Umbilical cord (tissue), 2 donors: ENCODE results near the gene JAK1. TPM values are rescaled to one million over a fixed set of nuclear protein-coding genes. Genes with fewer than 3 reads are reported as not detected.

Experiments
- DNase-seq: peaks from one replicate; pipeline ENCODE4 v3.0.0-alpha.2; 2015; ENCODE audit warnings: low spot score
- total RNA-seq: library from RNA; depleted of rRNA; stranded (reverse); fragments of >200 nt; gene quantifications from one replicate; pipeline ENCODE4 v1.2.3, GENCODE V29; 2014; ENCODE audit warnings: low replicate concordance; ENCODE audit not compliant: insufficient read depth

The JAK1 gene
- total RNA-seq, 1 donor from 2014 or later, result 81.1 TPM

GRCh38 chr1:64980745-64981600 is 14.6 kb upstream of the JAK1 start:
- DNase-seq, result no peak

DNA sequence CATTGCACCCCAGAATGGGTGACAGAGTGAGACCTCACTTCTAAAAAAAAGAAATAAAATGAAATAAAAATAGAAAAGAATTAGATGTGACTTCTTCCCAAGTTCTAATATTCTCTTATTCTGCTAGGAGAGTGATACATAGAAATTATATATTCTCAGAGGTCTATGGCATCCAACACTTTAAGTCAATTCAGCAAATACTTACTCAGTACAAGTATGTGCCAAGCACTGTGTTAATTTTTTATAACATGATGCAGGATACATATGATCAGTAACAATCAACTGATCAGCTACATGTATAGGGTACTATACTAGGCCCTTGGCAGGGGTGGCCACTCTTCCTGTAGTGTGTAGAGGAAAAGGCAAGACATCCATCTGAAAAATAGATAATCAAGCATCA is 13.0 kb upstream of the JAK1 start:
- no peak for DNase-seq

DNA sequence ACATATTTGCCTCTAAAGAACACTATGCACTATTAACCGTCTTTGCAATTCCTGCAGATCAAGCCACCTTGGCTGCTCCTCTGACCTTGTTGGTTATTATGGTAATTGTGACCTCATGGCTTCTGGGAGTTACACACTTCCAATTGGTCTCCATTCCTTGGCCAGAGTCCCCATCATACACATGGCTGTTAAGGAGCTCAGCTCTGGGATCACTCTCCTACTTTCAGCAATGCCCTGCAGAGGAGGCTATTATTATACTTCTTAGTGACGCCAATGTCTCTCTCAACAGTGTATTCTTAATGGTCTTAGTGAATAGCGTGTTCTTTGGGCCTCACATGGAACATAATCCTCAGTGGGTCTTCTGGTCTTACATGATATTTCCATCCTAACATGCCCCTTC is 10.0 kb upstream of the JAK1 start:
- DNase-seq, result no peak

DNA sequence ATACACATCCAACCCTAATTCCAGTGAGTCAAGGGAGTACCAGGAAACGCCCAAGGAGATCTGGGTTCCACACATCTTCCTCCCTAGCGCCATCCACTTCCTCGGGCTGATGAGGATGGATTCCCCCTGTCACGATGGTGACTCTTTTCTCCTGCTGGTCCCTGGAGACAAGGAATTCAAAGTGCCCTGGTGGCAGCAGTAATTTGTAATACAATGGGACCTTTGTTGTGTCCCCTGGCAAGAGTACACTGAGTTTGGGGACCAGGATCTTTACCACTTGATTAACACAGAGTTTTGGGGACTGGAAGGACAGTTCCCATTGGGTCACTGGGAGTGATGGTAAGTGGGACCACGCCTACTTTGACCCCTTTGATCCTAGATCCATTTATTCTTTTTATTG is 9.4 kb upstream of the JAK1 start:
- no peak for DNase-seq

DNA sequence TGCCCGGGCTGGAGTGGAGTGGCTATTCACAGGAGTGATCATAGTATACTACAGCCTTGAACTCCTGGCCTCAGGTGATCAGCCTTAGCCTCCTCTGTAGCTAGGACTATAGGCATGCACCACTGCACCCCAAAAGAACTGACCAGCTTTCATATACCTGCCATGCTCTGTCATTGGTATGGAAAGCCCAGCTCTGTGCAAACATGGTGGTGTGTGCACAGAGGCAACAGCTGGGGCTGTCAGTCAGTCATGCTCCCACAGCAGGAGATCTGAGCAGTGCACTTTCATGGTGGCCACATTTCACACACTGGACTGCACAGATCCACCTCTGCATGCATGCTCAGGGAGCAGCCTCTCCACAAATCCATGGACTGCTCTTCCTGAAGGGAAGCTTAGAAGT is 8.8 kb upstream of the JAK1 start:
- no peak for DNase-seq

- DNase-seq, result no peak
These were observed 8.0 kb upstream of the JAK1 start for GRCh38 chr1:64974288-64974825.

DNA sequence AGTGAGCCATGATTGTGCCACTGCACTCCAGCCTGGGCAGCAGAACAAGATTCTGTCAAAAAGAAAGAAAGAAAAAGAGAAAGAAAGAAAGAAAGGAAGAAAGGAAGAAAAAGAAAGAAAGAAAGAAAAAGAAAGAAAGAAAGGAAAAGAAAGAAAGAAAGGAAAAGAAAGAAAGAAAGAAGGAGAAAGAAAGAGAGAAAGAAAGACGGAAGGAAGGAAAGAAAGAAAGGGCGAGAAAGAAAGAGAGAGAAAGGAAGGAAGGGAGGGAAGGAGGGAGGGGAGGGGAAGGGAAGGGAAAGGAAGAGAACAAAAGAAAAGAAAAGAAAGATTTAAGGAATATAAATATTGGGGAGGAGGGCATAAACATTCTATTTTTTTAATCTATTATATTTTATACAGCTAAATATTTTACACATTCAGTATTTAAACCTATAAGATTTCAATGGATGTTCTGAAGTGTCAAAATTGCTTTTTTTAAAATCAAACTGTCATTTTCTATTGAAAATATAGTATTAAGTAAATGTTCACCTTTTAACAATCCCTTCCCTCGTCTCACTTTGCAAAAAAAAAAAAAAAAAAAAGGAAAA is 6.8 kb upstream of the JAK1 start:
- no peak for DNase-seq

DNA sequence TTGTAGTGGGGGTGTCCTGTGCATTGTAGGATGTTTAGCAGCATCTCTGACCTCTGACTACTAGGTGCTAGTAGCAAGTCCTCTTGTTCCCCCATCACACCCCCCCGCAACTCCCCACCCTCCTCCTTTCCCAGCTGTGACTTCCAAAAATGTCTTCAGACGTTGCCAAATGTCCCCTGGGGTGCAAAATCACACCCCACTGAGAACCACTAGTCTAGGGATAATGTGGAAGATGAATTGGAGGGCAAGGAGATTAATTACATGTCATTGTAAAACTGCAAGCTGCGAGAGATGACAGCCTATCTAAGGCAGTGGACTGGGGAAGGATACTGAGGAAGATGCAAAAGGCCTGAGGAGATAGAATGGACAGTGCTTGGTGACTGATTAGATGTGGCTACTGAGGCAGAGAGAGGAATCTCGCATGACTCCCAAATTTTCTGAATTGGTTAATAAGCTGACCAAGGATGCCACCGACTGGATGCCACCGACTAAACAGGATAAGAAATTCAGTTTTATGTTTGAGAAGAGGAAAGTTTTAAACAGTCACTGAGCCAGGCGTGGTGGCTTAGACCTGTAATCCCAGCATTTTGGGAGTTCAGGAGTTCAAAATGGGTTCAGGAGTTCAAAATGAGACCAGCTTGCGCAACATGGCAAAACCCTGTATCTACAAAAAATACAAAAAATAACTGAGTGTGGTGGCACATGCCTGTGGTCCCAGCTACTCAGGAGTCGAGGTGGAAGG is 3.1 kb upstream of the JAK1 start:
- no peak for DNase-seq

- no peak for DNase-seq
These were observed 1.0 kb upstream of the JAK1 start for GRCh38 chr1:64967381-64967780.

DNA sequence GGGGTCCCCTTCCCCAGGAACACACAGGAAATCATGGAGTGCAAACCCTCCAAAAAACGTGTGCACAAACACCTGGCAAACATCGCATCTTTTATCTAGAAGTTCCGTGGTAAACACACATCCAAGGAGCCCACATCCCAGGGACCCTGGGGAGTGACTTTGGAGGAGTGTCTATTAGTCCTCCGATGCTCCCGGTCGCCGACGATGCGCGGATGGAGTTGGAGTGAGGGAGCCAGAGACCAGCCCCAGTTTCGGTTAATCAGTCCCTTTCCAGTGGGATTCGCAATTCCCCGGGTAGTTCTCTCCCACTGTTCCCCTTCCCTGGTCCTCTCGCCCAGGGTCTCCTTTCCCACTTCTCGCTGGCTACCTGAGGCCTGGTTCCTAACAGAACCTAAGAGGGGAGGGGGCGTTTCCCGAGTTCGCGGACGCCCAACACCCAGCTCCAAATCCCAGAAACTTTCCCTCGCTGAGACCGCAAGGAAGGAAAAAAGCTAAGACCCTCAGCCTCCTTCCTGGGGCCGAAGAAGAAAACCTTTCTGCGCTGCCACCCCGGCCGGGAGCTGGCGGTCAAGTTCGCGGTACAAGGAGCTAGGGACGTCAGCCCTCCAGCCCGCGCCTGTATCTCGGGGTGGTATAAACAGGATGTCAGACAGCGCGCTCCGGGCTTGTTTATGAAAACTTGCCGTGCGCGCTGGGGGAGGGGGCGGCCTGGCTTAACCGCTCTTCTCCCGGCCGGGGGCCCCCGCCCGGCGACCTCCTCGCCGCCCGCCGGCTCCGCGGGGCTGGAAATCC is 787 bp downstream of the JAK1 start:
- DNase-seq, result peak; percentile 60

DNA sequence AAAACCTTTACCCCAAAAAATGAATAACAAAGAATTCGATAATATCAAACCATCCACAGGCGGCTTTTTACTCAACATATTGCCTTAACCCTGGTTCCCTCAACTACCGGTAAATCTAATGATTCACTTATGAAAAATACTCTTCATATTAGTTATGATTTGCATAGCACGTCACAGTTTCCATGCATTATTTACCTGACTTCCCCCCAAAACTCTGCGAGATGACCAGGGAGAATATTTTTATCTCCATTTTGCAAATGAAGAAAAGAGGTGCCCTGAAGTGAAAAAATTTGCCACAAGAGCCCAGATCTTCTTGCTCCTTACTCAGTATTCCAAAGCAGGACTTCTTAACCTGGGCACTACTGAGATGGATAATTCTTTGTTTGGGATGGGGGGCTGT is 2.9 kb downstream of the JAK1 start:
- DNase-seq, result no peak

- no peak for DNase-seq
These were observed 3.9 kb downstream of the JAK1 start for GRCh38 chr1:64962441-64962840.

- peak; percentile 39 for DNase-seq
These were observed 4.4 kb downstream of the JAK1 start for GRCh38 chr1:64961923-64962322.

DNA sequence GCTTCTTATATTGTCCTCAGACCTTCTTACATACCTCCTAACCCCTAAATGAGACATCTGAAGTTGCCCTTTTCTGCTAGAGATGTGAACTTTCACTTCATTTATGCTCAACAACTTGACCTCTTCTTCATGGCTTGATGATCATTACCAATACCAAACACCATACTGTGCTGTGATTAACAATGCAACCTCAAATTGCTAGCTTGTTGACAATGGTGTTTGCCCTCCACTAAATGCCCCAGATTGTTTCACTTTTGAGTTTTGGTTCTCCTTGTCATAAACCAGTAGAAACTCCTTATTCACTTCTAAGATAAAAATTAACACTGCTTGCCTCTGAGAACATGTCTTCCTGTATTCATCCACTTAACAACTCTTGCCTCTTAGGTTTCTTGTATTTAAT is 5.6 kb downstream of the JAK1 start:
- no peak for DNase-seq

DNA sequence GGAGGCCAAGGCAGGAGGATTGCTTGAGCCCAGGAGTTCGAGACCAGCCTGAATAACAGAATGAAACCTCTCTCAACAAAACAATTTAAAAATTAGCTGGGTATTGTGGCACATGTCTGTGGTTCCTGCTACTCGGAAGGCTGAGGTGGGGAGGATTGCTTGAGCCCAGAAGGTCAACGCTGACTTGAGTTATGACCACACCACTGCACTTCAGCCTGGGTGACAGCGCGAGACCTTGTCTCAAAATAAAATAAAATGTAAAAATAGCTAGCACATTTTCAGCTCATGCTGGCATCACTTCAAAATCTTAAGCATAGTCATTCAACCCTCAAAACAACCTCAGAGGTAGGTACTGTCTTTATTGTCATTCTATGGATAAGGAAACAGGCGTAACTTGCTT is 6.4 kb downstream of the JAK1 start:
- no peak for DNase-seq

GRCh38 chr1:64956733-64957441 is 9.5 kb downstream of the JAK1 start:
- peak; percentile 13 for DNase-seq

GRCh38 chr1:64956010-64956640 is 10.2 kb downstream of the JAK1 start:
- DNase-seq, result no peak

DNA sequence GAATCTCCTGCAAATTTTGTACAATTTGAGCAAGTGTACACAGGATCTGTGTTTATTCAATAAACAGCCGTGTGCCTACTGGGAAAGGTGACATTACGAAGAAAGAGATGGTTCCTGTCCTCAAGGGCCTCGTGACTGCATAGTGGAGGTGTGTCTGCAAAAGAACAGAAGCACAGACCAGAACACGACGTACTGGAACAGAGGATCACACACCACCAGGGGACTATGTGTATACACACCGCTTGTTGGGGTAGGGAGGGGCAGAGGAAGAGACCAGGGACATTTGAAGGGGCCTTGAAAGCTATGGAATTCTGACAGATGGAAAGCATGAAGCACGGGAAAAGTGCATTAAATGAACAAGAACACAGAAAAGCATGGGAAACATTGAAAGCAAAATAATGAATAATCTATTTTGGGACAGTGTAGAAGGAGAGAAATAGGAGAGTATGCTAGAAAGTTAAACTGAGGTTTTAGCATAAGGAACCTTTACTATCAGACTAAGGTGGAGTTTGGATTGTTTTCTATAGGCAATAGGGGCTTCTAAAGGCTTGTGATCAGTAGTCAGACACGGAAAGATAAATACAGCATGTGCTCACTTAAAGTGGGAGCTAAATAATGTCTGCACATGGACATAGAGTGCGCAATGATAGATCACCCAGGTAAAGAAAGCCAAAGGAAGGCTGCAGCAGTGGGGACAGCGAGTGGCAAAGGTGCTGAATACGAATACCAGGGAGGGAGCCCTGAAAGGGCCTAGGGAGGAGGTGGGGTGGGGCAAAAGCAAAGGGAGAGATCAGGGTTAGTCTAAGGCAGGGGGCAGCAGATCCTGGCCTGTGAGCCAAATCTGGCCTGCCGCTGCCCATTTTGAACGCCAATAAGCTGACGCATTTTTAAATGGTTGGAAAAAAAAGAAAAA is 11.0 kb downstream of the JAK1 start:
- no peak for DNase-seq

GRCh38 chr1:64953241-64953640 is 13.1 kb downstream of the JAK1 start:
- DNase-seq, result no peak
